GM19463 (cell line): ENCODE data around the gene DLG2.

Experiments used
- ATAC-seq: cut with Tn5 transposase; IDR thresholded peaks from one replicate; pipeline ENCODE4 v1.9.1; 2021; ENCODE audit warnings: mild to moderate bottlenecking, moderate library complexity; ENCODE audit not compliant: unreplicated experiment

The DLG2 gene

GRCh38 chr11:84089072-84090057 is 1537.8 kb downstream of the DLG2 start:
- ATAC-seq, result no peak

DNA sequence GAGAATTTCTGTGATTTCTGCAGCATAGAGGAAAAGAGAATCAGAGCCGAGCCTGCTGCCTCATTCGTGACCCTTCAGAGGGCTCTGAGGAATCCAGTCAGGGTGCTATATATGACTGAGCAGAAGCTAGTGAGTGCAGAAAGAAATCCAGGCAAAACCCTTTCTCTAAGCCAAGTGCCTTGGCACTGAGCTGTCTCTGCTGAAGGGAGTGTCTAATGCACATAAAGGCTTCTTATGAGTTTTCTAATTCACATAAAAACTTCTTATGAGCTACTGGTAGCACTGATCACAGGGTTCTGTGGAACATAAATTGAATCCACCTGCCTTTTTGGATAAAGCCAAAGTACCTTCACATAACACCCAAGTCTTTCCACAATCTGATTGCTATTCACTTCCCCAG is 1555.3 kb downstream of the DLG2 start:
- ATAC-seq, result no peak

- ATAC-seq, result no peak
Observed at GRCh38 chr11:84069048-84069447, 1558.1 kb downstream of the DLG2 start.

GRCh38 chr11:84061726-84062125 is 1565.4 kb downstream of the DLG2 start:
- no peak for ATAC-seq

GRCh38 chr11:84056653-84057376 is 1570.3 kb downstream of the DLG2 start:
- no peak for ATAC-seq

- no peak for ATAC-seq
Observed at GRCh38 chr11:84045146-84045545, 1582.0 kb downstream of the DLG2 start.

GRCh38 chr11:84044706-84045105 is 1582.4 kb downstream of the DLG2 start:
- no peak for ATAC-seq

GRCh38 chr11:84036664-84037194 is 1590.4 kb downstream of the DLG2 start:
- no peak for ATAC-seq

- ATAC-seq, result no peak
Observed at GRCh38 chr11:84035645-84036044, 1591.5 kb downstream of the DLG2 start.

GRCh38 chr11:84034484-84034883 is 1592.7 kb downstream of the DLG2 start:
- ATAC-seq, result no peak

DNA sequence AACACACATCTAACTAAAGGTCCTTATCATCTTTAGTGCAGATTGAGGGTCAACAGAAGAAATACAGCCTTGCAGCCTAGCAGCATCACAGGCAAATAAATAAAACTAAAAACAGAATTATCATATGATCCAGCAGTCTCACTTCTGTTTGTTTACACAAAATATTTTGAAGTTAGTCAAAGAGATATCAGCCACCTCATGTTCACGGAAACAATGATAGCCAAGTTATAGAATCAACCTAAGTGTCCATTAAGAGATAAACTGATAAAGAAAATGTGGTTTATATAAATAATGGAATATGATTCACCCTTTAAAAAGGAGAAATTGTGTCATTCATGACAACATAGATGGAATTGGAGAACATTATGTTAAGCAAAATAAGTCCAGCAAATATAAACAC is 1602.9 kb downstream of the DLG2 start:
- ATAC-seq, result no peak

- ATAC-seq, result no peak
Observed at GRCh38 chr11:84022695-84023094, 1604.4 kb downstream of the DLG2 start.

GRCh38 chr11:84022201-84022600 is 1604.9 kb downstream of the DLG2 start:
- ATAC-seq, result no peak

DNA sequence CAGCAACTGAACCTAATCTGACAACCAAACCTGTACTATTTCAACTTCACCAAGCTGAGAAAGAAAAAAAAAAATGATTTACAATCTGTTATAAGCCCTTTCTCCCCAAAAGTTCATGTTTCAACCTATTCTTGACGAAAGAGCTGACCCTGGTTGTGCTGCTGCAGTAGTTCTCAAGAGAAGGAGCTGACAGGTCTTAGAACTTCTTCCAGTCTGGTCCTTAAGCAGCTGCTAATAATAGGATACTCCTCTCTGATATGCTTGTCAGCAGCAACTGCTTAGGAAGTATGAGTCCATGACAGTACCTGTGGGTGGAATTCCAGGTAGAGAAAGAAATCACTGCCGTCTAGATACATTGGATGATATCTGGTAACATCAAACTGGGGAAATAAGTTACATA is 1605.9 kb downstream of the DLG2 start:
- no peak for ATAC-seq

- ATAC-seq, result no peak
Observed at GRCh38 chr11:84019571-84020194, 1607.5 kb downstream of the DLG2 start.

GRCh38 chr11:84014539-84014938 is 1612.6 kb downstream of the DLG2 start:
- no peak for ATAC-seq

DNA sequence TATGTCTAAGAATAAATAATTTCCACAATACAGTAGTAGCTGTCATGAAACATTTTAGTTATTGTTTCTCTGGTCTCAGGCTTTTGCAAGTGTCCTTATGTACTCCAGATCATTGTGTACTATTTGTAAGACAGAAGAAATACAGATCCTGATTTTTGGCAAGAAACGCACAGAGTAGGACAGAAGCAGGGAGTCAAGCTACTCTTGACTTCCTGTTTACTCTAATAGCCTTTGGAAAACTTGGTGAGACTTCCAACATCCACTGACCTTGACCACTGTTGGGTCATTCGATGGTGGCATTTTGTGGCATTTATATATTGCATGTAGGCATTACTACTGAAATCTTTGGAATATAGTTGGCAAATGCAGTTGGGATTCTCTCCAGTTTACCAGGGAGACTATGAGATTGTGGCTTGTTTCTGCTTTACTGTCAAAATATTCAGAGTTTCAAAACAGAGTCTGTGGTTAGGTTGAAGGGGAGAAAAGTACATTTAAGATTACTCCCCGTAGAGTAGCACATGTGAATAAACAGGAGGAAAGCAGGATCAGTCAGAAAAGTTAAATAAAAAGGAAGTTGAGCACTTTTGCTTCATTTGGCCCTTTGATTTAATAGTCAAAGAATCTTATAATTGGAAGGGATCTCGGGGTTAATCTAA is 1614.8 kb downstream of the DLG2 start:
- ATAC-seq, result no peak

DNA sequence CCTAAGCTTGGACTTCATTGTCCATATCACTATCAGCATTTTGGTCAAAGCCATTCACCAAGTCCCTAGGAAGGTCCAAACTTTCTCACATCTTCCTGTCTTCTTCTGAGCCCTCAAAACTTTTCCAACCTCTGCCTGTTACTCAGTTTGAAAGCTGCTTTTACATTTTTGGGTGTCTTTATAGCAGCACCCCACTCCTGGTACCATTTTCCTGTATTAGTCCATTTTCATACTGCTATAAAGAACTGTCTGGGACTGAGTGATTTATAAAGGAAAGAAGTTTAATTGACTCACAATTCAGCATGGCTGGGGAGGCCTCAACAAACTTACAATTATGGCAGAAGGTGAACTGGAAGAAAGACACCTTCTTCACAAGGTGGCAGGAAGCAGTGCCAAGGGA is 1624.0 kb downstream of the DLG2 start:
- no peak for ATAC-seq

DNA sequence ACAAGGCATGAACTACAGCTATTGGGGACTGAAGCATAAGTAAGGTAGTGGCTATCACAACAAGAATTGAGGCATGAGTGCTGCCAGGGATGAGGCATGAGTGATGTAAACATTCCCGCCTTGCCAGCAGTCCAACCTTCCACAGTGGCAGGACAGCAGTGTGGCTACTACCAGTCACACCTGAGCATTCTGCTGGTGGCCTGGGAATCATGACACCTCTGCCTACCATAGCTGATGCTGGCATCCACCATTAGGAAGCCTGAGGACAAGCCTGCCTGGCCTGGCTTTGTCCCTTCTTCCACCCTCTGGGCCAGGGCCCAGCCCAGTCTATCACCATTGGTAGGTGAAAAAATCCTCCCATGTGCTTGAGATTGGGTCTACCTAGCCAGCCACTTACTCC is 1628.2 kb downstream of the DLG2 start:
- no peak for ATAC-seq

GRCh38 chr11:83990160-83990733 is 1636.9 kb downstream of the DLG2 start:
- no peak for ATAC-seq
